Mesenchymal stem cell (in vitro differentiated cells and primary cell): ENCODE data around the gene FAM161A.
A peak's percentile ranks its signal among the peaks of the same experiment; 100 is the strongest.
"Not testable (repeated sequence)": the region's sequence is repeated elsewhere in the genome, so short reads cannot be mapped to it uniquely, and the experiment has no call there.

Experiments
- DNase-seq: peaks from one replicate; pipeline ENCODE4 v3.0.0-alpha.2; 2013
- H2AFZ ChIP-seq: one replicate; pipeline ENCODE4 v1.6.1; 2013; ENCODE audit warnings: low read depth, mild to moderate bottlenecking, control low read depth, inconsistent platforms, low read length, moderate library complexity
- H2AK5ac ChIP-seq: 2 replicates; pipeline ENCODE4 v1.6.1; 2013; ENCODE audit warnings: low read length, moderate library complexity, mild to moderate bottlenecking, inconsistent platforms; ENCODE audit not compliant: severe bottlenecking
- H2BK120ac ChIP-seq: one replicate; pipeline ENCODE4 v1.6.1; 2013; ENCODE audit warnings: low read depth, mild to moderate bottlenecking, inconsistent platforms, low read length, moderate library complexity
- H2BK12ac ChIP-seq, 2 experiments: one replicate each; pipeline ENCODE4 v1.6.1; 2013; ENCODE audit warnings: inconsistent platforms in 2 of 2, low read length in 2 of 2, mild to moderate bottlenecking in 2 of 2, moderate library complexity in 2 of 2, control low read depth in 1 of 2
- H2BK15ac ChIP-seq: one replicate; pipeline ENCODE4 v1.6.1; 2013; ENCODE audit warnings: mild to moderate bottlenecking, low read depth, inconsistent platforms; ENCODE audit not compliant: poor library complexity, severe bottlenecking
- H2BK5ac ChIP-seq: 2 replicates; pipeline ENCODE4 v1.6.1; 2013; ENCODE audit warnings: low read depth, mild to moderate bottlenecking, low read length, control low read depth, inconsistent platforms; ENCODE audit not compliant: poor library complexity, severe bottlenecking
- H3K14ac ChIP-seq, 2 experiments: one replicate each; pipeline ENCODE4 v1.6.1; 2013; ENCODE audit warnings: inconsistent platforms in 2 of 2, low read length in 2 of 2, control low read depth in 1 of 2, mild to moderate bottlenecking in 1 of 2, moderate library complexity in 1 of 2
- H3K18ac ChIP-seq, 2 experiments: one replicate each; pipeline ENCODE4 v1.6.1; 2013; ENCODE audit warnings: inconsistent platforms in 2 of 2, low read length in 2 of 2, control low read depth in 1 of 2, low read depth in 1 of 2, mild to moderate bottlenecking in 1 of 2
- H3K23ac ChIP-seq, 2 experiments: one replicate each; pipeline ENCODE4 v1.6.1; 2013; ENCODE audit warnings: inconsistent platforms in 2 of 2, low read length in 2 of 2, mild to moderate bottlenecking in 2 of 2, moderate library complexity in 2 of 2, control low read depth in 1 of 2
- H3K27ac ChIP-seq: 2 replicates; pipeline ENCODE4 v1.5.1; 2013; ENCODE audit warnings: mild to moderate bottlenecking, moderate library complexity, low read length, control low read depth, inconsistent platforms; ENCODE audit not compliant: poor library complexity, severe bottlenecking
- H3K27me3 ChIP-seq, 2 experiments: 2 replicates each; pipeline versions ENCODE4 v1.6.1 to v1.7.0; 2013; ENCODE audit warnings: low read length in 2 of 2, mild to moderate bottlenecking in 2 of 2, moderate library complexity in 2 of 2, control low read depth in 1 of 2, inconsistent platforms in 1 of 2; ENCODE audit not compliant: control insufficient read depth in 1 of 2, insufficient read depth in 1 of 2
- H3K36me3 ChIP-seq, 2 experiments: 2 replicates each; pipeline versions ENCODE4 v1.6.1 to v1.7.0; 2013; ENCODE audit warnings: low read length in 2 of 2, control low read depth in 1 of 2, inconsistent platforms in 1 of 2, low read depth in 1 of 2, mild to moderate bottlenecking in 1 of 2; ENCODE audit not compliant: insufficient read depth in 2 of 2, control insufficient read depth in 1 of 2
- H3K4ac ChIP-seq, 2 experiments: one replicate each; pipeline ENCODE4 v1.6.1; 2013; ENCODE audit warnings: inconsistent platforms in 2 of 2, low read length in 2 of 2, mild to moderate bottlenecking in 2 of 2, moderate library complexity in 2 of 2, control low read depth in 1 of 2, low read depth in 1 of 2
- H3K4me1 ChIP-seq: 2 replicates; pipeline ENCODE4 v1.6.1; 2013; ENCODE audit warnings: low read depth, low read length, control low read depth; ENCODE audit not compliant: control insufficient read depth, insufficient read depth
- H3K4me2 ChIP-seq: 2 replicates; pipeline ENCODE4 v1.6.1; 2013; ENCODE audit warnings: low read length, mild to moderate bottlenecking, inconsistent platforms; ENCODE audit not compliant: poor library complexity, severe bottlenecking
- H3K4me3 ChIP-seq, 2 experiments: 2 replicates each; pipeline versions ENCODE4 v1.5.1 to v1.7.0; 2013; ENCODE audit warnings: low read length in 2 of 2, mild to moderate bottlenecking in 2 of 2, control low read depth in 1 of 2, low read depth in 1 of 2; ENCODE audit not compliant: insufficient read depth in 1 of 2
- H3K79me1 ChIP-seq: replicated peaks from 2 replicates; pipeline ENCODE4 v1.6.1; 2013; ENCODE audit warnings: mild to moderate bottlenecking, control low read depth, low read length, inconsistent platforms; ENCODE audit not compliant: poor library complexity, severe bottlenecking
- H3K9ac ChIP-seq: 2 replicates; pipeline ENCODE4 v1.7.0; 2013; ENCODE audit warnings: mild to moderate bottlenecking, low read length, moderate library complexity
- H3K9me3 ChIP-seq: 2 replicates; pipeline ENCODE4 v1.7.0; 2013; ENCODE audit warnings: mild to moderate bottlenecking, low read length; ENCODE audit not compliant: control insufficient read depth
- H4K8ac ChIP-seq: one replicate; pipeline ENCODE4 v1.6.1; 2013; ENCODE audit warnings: inconsistent platforms, mild to moderate bottlenecking, low read length, moderate library complexity
- H4K91ac ChIP-seq: one replicate; pipeline ENCODE4 v1.6.1; 2013; ENCODE audit warnings: mild to moderate bottlenecking, low read length, inconsistent platforms
- WGBS: methylation state at CpG from one replicate; pipeline ENCODE4 v1.1.7; 2013; ENCODE audit warnings: mixed read lengths; 5-methylcytosine and 5-hydroxymethylcytosine counted together

FAM161A gene

GRCh38 chr2:61887717-61888266 lies 33.9 kb upstream of the FAM161A start:
- peaks cover 3% of the 10 kb centered on the region for H3K79me1 ChIP-seq
- peak overlapping the region; percentile 97 for H3K9ac ChIP-seq
- H3K36me3 ChIP-seq, result peaks cover 15 to 25% of the 10 kb centered on the region in 2 experiments
- peak overlapping the region; percentile 81 to 90 for H3K4ac ChIP-seq
- H3K9me3 ChIP-seq, result no peaks in the 10 kb centered on the region
- peaks cover 10% of the 10 kb centered on the region for H3K4me1 ChIP-seq
- no peak overlapping the region for H4K8ac ChIP-seq
- peak overlapping the region; percentile 91 for H3K27ac ChIP-seq
- H3K4me2 ChIP-seq, result peak overlapping the region; percentile 60
- H2BK12ac ChIP-seq, result no peak overlapping the region
- H3K4me3 ChIP-seq, result peak overlapping the region; percentile 93 to 95
- under 1% methylated on average over 14 of the region's 18 CpGs for WGBS
- H2BK120ac ChIP-seq, result peak overlapping the region; percentile 49
- H2AFZ ChIP-seq, result no peak overlapping the region
- peak; percentile 57 for DNase-seq
- H3K27me3 ChIP-seq, result no peaks in the 10 kb centered on the region
- H3K18ac ChIP-seq, result peak overlapping the region; percentile 94 to 99
- H2BK15ac ChIP-seq, result no peak overlapping the region
- H4K91ac ChIP-seq, result peak overlapping the region; percentile 96
- peak overlapping the region; percentile 69 to 74 for H3K14ac ChIP-seq
- peak overlapping the region; percentile 92 for H2AK5ac ChIP-seq
- peak overlapping the region; percentile 99 for H2BK5ac ChIP-seq
- H3K23ac ChIP-seq, result no peak overlapping the region

GRCh38 chr2:61885896-61886603 lies 32.2 kb upstream of the FAM161A start:
- Histone ChIP-seq H2AFZ (no peak overlapping the region), H3K9me3 (no peaks in the 10 kb centered on the region), H3K9ac (no peak overlapping the region), H3K4ac (no peak overlapping the region), H3K18ac (no peak overlapping the region), H3K4me1 (peaks cover 10% of the 10 kb centered on the region), H4K91ac (no peak overlapping the region), H4K8ac (no peak overlapping the region), H3K23ac (no peak overlapping the region), H3K36me3 (peaks cover 23 to 42% of the 10 kb centered on the region in 2 experiments), H2AK5ac (no peak overlapping the region), H2BK120ac (no peak overlapping the region), H2BK15ac (no peak overlapping the region), H3K4me2 (peak overlapping the region; percentile 28), H3K27ac (no peak overlapping the region), H2BK5ac (no peak overlapping the region), H3K27me3 (no peaks in the 10 kb centered on the region), H3K79me1 (peaks cover 3% of the 10 kb centered on the region), H3K14ac (no peak overlapping the region), H2BK12ac (no peak overlapping the region), H3K4me3 (peak overlapping the region in 1 of 2 experiments; percentile 95)
- 94% methylated on average over 18 of the region's 18 CpGs for WGBS
- DNase-seq, result no peak

- no peaks in the 10 kb centered on the region for H3K27me3 ChIP-seq
- 100% methylated on average over 5 of the region's 5 CpGs for WGBS
Observed at GRCh38 chr2:61882850-61883249, 29.0 kb upstream of the FAM161A start.

GRCh38 chr2:61879351-61879750 lies 25.5 kb upstream of the FAM161A start:
- not testable (repeated sequence) for H3K9me3 ChIP-seq, H3K23ac ChIP-seq, H3K4me2 ChIP-seq, H3K18ac ChIP-seq, H4K91ac ChIP-seq, H2BK12ac ChIP-seq, H2BK5ac ChIP-seq, H2AK5ac ChIP-seq, H3K27me3 ChIP-seq, H4K8ac ChIP-seq, H2AFZ ChIP-seq, H3K4me1 ChIP-seq, H3K14ac ChIP-seq, H2BK120ac ChIP-seq, H3K79me1 ChIP-seq, H3K9ac ChIP-seq, H3K4ac ChIP-seq, H3K4me3 ChIP-seq, H2BK15ac ChIP-seq, H3K27ac ChIP-seq, DNase-seq
- H3K36me3 ChIP-seq, result peaks cover 33 to 96% of the 10 kb centered on the region in 2 experiments
- WGBS, result 100% methylated on average over 1 of the region's 4 CpGs

More at GRCh38 chr2:61882850-61883249, 29.0 kb upstream of the FAM161A start:
- Histone ChIP-seq H3K4ac (no peak overlapping the region), H3K27ac (no peak overlapping the region), H3K4me2 (no peak overlapping the region), H2BK15ac (no peak overlapping the region), H3K79me1 (peaks cover 3% of the 10 kb centered on the region), H3K36me3 (peaks cover 31 to 74% of the 10 kb centered on the region in 2 experiments), H3K18ac (no peak overlapping the region), H2BK12ac (no peak overlapping the region), H2AK5ac (no peak overlapping the region), H3K9ac (no peak overlapping the region), H3K9me3 (no peaks in the 10 kb centered on the region), H2BK5ac (no peak overlapping the region), H3K4me1 (peaks cover 7% of the 10 kb centered on the region), H2AFZ (no peak overlapping the region), H4K91ac (no peak overlapping the region), H4K8ac (no peak overlapping the region), H3K23ac (no peak overlapping the region), H3K4me3 (no peak overlapping the region), H3K14ac (no peak overlapping the region), H2BK120ac (no peak overlapping the region)
- no peak for DNase-seq
